WTC11 (cell line): ENCODE results near the gene CHI3L1. TPM values are rescaled to one million over a fixed set of nuclear protein-coding genes. Genes with fewer than 3 reads are reported as not detected.

ENCODE experiments used
- ATAC-seq: fragments of 200-7000 bp; cut with Tn5 transposase; 2 replicates; pipeline ENCODE4 v1.10.0; 2021; ENCODE audit warnings: mild to moderate bottlenecking, moderate library complexity
- CTCF ChIA-PET: fragments of 300-600 bp; sonication (Branson Sonifier 250); formaldehyde crosslinking; loops from one replicate; lab custom pipeline; 2021; ENCODE audit warnings: antibody characterized with exemption; lab: Charles Lee
- POLR2A ChIA-PET: fragments of 350-600 bp; sonication (Branson Sonifier 250); formaldehyde crosslinking; loops from one replicate; lab custom pipeline; 2021; ENCODE audit warnings: antibody characterized with exemption; lab: Charles Lee
- DNase-seq: peaks from one replicate; pipeline ENCODE4 v3.0.0; 2021; ENCODE audit warnings: low spot score
- H3K27ac Mint-ChIP-seq: 2 replicates; pipeline ENCODE4 v1.8.0; 2021; ENCODE audit warnings: mixed read lengths
- H3K27me3 Mint-ChIP-seq: 2 replicates; pipeline ENCODE4 v1.8.0; 2021; ENCODE audit warnings: low read depth, mild to moderate bottlenecking, moderate library complexity, mixed read lengths
- H3K36me3 Mint-ChIP-seq: 2 replicates; pipeline ENCODE4 v1.8.0; 2021; ENCODE audit warnings: mixed read lengths
- H3K4me1 Mint-ChIP-seq: 2 replicates; pipeline ENCODE4 v1.8.0; 2022; ENCODE audit warnings: mixed read lengths
- H3K4me3 Mint-ChIP-seq: 2 replicates; pipeline ENCODE4 v1.8.0; 2021; ENCODE audit warnings: mild to moderate bottlenecking, moderate library complexity, mixed read lengths
- H3K9me3 Mint-ChIP-seq: 2 replicates; pipeline ENCODE4 v1.8.0; 2021; ENCODE audit warnings: mixed read lengths
- ATF1 ChIP-seq: sonication (generic); formaldehyde crosslinking; IDR thresholded peaks from 2 replicates; pipeline ENCODE4 v1.8.1; 2023; ENCODE audit warnings: mild to moderate bottlenecking, moderate library complexity, missing genetic modification reagents
- E2F5 ChIP-seq: sonication (generic); formaldehyde crosslinking; IDR thresholded peaks from 2 replicates; pipeline ENCODE4 v1.8.1; 2022; ENCODE audit warnings: mild to moderate bottlenecking, moderate library complexity, missing genetic modification reagents
- FOXJ3 ChIP-seq: sonication (generic); formaldehyde crosslinking; IDR thresholded peaks from 2 replicates; pipeline ENCODE4 v1.9.0; 2021; ENCODE audit warnings: missing genetic modification reagents, mild to moderate bottlenecking, borderline replicate concordance
- HMGA2 ChIP-seq: fragments of 250-450 bp; sonication (Bioruptor Pico); IDR thresholded peaks from 2 replicates; pipeline ENCODE4 v1.4.0; 2021; ENCODE audit warnings: mild to moderate bottlenecking, moderate library complexity
- ZNF219 ChIP-seq: sonication (generic); formaldehyde crosslinking; IDR thresholded peaks from 2 replicates; pipeline ENCODE4 v1.8.0; 2023; ENCODE audit warnings: missing genetic modification reagents, mild to moderate bottlenecking, borderline replicate concordance
- ZNF396 ChIP-seq: fragments of 250-450 bp; sonication (Bioruptor Pico); IDR thresholded peaks from 2 replicates; pipeline ENCODE4 v1.8.0; 2021; ENCODE audit warnings: mild to moderate bottlenecking, moderate library complexity, borderline replicate concordance
- total RNA-seq: library from RNA; stranded (reverse); gene quantifications from 3 replicates; pipeline ENCODE4 v1.2.3, GENCODE V29; 2021
- TF ChIP-seq, protein P1 (sequence below): sonication (generic); formaldehyde crosslinking; IDR thresholded peaks from 2 replicates; pipeline ENCODE4 v1.8.1; 2023; ENCODE audit warnings: mild to moderate bottlenecking, missing genetic modification reagents
- TF ChIP-seq, protein P2 (sequence below): sonication (generic); formaldehyde crosslinking; IDR thresholded peaks from 2 replicates; pipeline ENCODE4 v1.8.0; 2022; ENCODE audit warnings: mild to moderate bottlenecking, missing genetic modification reagents
- TF ChIP-seq, protein P3 (sequence below): sonication (generic); formaldehyde crosslinking; IDR thresholded peaks from 2 replicates; pipeline ENCODE4 v1.8.0; 2022; ENCODE audit warnings: mild to moderate bottlenecking, missing genetic modification reagents
- TF ChIP-seq, protein P4 (sequence below): sonication (generic); formaldehyde crosslinking; IDR thresholded peaks from 2 replicates; pipeline ENCODE4 v1.8.0; 2023; ENCODE audit warnings: mild to moderate bottlenecking, missing genetic modification reagents
- TF ChIP-seq, protein P5 (sequence below): sonication (generic); formaldehyde crosslinking; conservative IDR thresholded peaks from 2 replicates; pipeline ENCODE4 v1.8.1; 2023; ENCODE audit warnings: mild to moderate bottlenecking, low read depth, missing genetic modification reagents, moderate library complexity
- TF ChIP-seq, protein P6 (sequence below): sonication (generic); formaldehyde crosslinking; IDR thresholded peaks from 2 replicates; pipeline ENCODE4 v1.8.1; 2023; ENCODE audit warnings: mild to moderate bottlenecking, missing genetic modification reagents
- TF ChIP-seq, protein P7 (sequence below): sonication (generic); formaldehyde crosslinking; IDR thresholded peaks from 2 replicates; pipeline ENCODE4 v1.8.1; 2022; ENCODE audit warnings: mild to moderate bottlenecking, missing genetic modification reagents, moderate library complexity, borderline replicate concordance

CHI3L1 gene
- total RNA-seq, 1 experiment from 2014 or later, result 0.24 TPM

- H3K27me3 Mint-ChIP-seq, result peaks cover 2% of the 10 kb centered on the region; the same call in 1 of the 2 replicates
These were observed 2.3 kb upstream of the CHI3L1 start for GRCh38 chr1:203188686-203189232.

DNA sequence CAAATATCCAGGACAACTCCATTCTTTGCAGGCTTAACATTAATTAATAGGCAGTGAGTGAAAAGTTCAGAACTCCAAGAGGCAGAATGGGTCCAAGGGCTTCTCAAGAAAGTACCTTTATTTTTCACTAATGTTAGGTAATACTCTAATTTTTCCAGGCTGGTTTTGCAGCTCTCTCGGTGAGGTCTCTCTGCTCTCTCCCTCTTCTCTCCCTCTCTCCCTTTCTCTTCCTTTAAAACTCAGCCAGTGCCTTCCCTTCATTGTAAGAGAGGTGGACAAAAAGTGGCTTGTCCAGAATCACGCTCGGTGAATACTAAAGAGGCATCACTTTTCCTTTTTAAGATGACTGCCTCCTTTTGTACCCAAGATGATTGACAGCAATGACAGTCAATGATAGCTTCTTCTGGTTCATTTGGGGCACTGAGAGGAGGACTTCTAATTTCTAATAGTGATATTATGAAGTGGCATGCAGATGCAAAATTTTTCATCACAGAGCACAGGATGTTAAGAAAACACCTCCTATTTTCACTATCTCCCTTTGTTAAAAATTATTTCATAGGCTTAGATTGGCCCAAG is 1.3 kb upstream of the CHI3L1 start:
- ChIA-PET POLR2A (no interaction called here), CTCF (interaction anchor here (0.7 to 3.9 kb wide), 10 partner anchors 9 to 148 kb away, joined by 3 to 25 read pairs (median 6); no protein-coding TSS in a partner anchor)
- ATAC-seq (no peak), DNase-seq (no peak)
- Mint-ChIP-seq H3K9me3 (no peaks in the 10 kb centered on the region), H3K4me3 (no peak overlapping the region), H3K27ac (no peak overlapping the region), H3K36me3 (no peaks in the 10 kb centered on the region), H3K4me1 (peaks cover 32% of the 10 kb centered on the region), H3K27me3 (peaks cover 2% of the 10 kb centered on the region; the same call in 1 of the 2 replicates)
- TF ChIP-seq E2F5 (CRISPR knock-in tag), result no peak
- TF ChIP-seq, protein P1, sequence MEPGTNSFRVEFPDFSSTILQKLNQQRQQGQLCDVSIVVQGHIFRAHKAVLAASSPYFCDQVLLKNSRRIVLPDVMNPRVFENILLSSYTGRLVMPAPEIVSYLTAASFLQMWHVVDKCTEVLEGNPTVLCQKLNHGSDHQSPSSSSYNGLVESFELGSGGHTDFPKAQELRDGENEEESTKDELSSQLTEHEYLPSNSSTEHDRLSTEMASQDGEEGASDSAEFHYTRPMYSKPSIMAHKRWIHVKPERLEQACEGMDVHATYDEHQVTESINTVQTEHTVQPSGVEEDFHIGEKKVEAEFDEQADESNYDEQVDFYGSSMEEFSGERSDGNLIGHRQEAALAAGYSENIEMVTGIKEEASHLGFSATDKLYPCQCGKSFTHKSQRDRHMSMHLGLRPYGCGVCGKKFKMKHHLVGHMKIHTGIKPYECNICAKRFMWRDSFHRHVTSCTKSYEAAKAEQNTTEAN (CRISPR knock-in tag), result no peak
- TF ChIP-seq, protein P2, sequence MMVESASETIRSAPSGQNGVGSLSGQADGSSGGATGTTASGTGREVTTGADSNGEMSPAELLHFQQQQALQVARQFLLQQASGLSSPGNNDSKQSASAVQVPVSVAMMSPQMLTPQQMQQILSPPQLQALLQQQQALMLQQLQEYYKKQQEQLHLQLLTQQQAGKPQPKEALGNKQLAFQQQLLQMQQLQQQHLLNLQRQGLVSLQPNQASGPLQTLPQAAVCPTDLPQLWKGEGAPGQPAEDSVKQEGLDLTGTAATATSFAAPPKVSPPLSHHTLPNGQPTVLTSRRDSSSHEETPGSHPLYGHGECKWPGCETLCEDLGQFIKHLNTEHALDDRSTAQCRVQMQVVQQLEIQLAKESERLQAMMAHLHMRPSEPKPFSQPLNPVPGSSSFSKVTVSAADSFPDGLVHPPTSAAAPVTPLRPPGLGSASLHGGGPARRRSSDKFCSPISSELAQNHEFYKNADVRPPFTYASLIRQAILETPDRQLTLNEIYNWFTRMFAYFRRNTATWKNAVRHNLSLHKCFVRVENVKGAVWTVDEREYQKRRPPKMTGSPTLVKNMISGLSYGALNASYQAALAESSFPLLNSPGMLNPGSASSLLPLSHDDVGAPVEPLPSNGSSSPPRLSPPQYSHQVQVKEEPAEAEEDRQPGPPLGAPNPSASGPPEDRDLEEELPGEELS, result no peak
- TF ChIP-seq, protein P3, sequence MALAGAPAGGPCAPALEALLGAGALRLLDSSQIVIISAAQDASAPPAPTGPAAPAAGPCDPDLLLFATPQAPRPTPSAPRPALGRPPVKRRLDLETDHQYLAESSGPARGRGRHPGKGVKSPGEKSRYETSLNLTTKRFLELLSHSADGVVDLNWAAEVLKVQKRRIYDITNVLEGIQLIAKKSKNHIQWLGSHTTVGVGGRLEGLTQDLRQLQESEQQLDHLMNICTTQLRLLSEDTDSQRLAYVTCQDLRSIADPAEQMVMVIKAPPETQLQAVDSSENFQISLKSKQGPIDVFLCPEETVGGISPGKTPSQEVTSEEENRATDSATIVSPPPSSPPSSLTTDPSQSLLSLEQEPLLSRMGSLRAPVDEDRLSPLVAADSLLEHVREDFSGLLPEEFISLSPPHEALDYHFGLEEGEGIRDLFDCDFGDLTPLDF (CRISPR knock-in tag), result no peak

More at GRCh38 chr1:203188686-203189232, 2.3 kb upstream of the CHI3L1 start:
- TF ChIP-seq, protein P4, sequence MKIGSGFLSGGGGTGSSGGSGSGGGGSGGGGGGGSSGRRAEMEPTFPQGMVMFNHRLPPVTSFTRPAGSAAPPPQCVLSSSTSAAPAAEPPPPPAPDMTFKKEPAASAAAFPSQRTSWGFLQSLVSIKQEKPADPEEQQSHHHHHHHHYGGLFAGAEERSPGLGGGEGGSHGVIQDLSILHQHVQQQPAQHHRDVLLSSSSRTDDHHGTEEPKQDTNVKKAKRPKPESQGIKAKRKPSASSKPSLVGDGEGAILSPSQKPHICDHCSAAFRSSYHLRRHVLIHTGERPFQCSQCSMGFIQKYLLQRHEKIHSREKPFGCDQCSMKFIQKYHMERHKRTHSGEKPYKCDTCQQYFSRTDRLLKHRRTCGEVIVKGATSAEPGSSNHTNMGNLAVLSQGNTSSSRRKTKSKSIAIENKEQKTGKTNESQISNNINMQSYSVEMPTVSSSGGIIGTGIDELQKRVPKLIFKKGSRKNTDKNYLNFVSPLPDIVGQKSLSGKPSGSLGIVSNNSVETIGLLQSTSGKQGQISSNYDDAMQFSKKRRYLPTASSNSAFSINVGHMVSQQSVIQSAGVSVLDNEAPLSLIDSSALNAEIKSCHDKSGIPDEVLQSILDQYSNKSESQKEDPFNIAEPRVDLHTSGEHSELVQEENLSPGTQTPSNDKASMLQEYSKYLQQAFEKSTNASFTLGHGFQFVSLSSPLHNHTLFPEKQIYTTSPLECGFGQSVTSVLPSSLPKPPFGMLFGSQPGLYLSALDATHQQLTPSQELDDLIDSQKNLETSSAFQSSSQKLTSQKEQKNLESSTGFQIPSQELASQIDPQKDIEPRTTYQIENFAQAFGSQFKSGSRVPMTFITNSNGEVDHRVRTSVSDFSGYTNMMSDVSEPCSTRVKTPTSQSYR (CRISPR knock-in tag), result no peak
- TF ChIP-seq ATF1 (CRISPR knock-in tag) (no peak), ZNF219 (no peak), ZNF396 (CRISPR knock-in tag) (no peak), HMGA2 (CRISPR knock-in tag) (no peak), FOXJ3 (no peak)
- TF ChIP-seq, protein P5, sequence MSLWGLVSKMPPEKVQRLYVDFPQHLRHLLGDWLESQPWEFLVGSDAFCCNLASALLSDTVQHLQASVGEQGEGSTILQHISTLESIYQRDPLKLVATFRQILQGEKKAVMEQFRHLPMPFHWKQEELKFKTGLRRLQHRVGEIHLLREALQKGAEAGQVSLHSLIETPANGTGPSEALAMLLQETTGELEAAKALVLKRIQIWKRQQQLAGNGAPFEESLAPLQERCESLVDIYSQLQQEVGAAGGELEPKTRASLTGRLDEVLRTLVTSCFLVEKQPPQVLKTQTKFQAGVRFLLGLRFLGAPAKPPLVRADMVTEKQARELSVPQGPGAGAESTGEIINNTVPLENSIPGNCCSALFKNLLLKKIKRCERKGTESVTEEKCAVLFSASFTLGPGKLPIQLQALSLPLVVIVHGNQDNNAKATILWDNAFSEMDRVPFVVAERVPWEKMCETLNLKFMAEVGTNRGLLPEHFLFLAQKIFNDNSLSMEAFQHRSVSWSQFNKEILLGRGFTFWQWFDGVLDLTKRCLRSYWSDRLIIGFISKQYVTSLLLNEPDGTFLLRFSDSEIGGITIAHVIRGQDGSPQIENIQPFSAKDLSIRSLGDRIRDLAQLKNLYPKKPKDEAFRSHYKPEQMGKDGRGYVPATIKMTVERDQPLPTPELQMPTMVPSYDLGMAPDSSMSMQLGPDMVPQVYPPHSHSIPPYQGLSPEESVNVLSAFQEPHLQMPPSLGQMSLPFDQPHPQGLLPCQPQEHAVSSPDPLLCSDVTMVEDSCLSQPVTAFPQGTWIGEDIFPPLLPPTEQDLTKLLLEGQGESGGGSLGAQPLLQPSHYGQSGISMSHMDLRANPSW (CRISPR knock-in tag), result no peak
- TF ChIP-seq, protein P6, sequence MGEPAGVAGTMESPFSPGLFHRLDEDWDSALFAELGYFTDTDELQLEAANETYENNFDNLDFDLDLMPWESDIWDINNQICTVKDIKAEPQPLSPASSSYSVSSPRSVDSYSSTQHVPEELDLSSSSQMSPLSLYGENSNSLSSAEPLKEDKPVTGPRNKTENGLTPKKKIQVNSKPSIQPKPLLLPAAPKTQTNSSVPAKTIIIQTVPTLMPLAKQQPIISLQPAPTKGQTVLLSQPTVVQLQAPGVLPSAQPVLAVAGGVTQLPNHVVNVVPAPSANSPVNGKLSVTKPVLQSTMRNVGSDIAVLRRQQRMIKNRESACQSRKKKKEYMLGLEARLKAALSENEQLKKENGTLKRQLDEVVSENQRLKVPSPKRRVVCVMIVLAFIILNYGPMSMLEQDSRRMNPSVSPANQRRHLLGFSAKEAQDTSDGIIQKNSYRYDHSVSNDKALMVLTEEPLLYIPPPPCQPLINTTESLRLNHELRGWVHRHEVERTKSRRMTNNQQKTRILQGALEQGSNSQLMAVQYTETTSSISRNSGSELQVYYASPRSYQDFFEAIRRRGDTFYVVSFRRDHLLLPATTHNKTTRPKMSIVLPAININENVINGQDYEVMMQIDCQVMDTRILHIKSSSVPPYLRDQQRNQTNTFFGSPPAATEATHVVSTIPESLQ (CRISPR knock-in tag), result no peak
- TF ChIP-seq, protein P7, sequence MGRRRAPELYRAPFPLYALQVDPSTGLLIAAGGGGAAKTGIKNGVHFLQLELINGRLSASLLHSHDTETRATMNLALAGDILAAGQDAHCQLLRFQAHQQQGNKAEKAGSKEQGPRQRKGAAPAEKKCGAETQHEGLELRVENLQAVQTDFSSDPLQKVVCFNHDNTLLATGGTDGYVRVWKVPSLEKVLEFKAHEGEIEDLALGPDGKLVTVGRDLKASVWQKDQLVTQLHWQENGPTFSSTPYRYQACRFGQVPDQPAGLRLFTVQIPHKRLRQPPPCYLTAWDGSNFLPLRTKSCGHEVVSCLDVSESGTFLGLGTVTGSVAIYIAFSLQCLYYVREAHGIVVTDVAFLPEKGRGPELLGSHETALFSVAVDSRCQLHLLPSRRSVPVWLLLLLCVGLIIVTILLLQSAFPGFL, result no peak
- TF ChIP-seq, all 79 proteins: peak for 0
- CTCF ChIA-PET, result interaction anchor here (1.6 to 3.9 kb wide), 3 partner anchors 16 to 71 kb away, joined by 5 to 20 read pairs (median 13); partner anchors contain the start of gene ADORA1
- Mint-ChIP-seq H3K36me3 (no peaks in the 10 kb centered on the region), H3K9me3 (no peaks in the 10 kb centered on the region), H3K4me3 (no peak overlapping the region), H3K27ac (no peak overlapping the region), H3K4me1 (peaks cover 32% of the 10 kb centered on the region)
- POLR2A ChIA-PET, result no interaction called here
- no peak for ATAC-seq
- no peak for DNase-seq
